Activated T-cell treated with anti-CD3 and anti-CD28 coated beads for 1 hour (primary cell): ENCODE results near the gene SMG1.
"Not testable (repeated sequence)": the region's sequence is repeated elsewhere in the genome, so short reads cannot be mapped to it uniquely, and the experiment has no call there.

Experiments used
- DNase-seq: peaks from one replicate; pipeline ENCODE4 v3.0.0-alpha.2; 2020; ENCODE audit warnings: low read depth

The SMG1 gene

GRCh38 chr16:18799500-18799899 is 126.7 kb downstream of the SMG1 start:
- DNase-seq = no peak

GRCh38 chr16:18797746-18798145 is 128.5 kb downstream of the SMG1 start:
- no peak for DNase-seq

GRCh38 chr16:18796377-18796776 is 129.8 kb downstream of the SMG1 start:
- DNase-seq = no peak

GRCh38 chr16:18792836-18793433 is 133.3 kb downstream of the SMG1 start:
- no peak for DNase-seq

GRCh38 chr16:18789850-18790706 is 136.1 kb downstream of the SMG1 start, which contains the start of gene RPS15A:
RPS15A (minus strand) TSS chr16:18790334; CDS start chr16:18789113, 1,221 bp downstream.
- peak; percentile 78 for DNase-seq

- no peak for DNase-seq
These were observed 136.7 kb downstream of the SMG1 start for GRCh38 chr16:18789515-18789849.

- DNase-seq = no peak
These were observed 137.2 kb downstream of the SMG1 start for GRCh38 chr16:18788828-18789514.

GRCh38 chr16:18784917-18785623 is 141.1 kb downstream of the SMG1 start:
- DNase-seq = no peak

- DNase-seq = no peak
These were observed 142.5 kb downstream of the SMG1 start for GRCh38 chr16:18783430-18784341.

- no peak for DNase-seq
These were observed 143.3 kb downstream of the SMG1 start for GRCh38 chr16:18782697-18783429.

- not testable (repeated sequence) for DNase-seq
These were observed 145.0 kb downstream of the SMG1 start for GRCh38 chr16:18781232-18781631.

GRCh38 chr16:18780460-18781026 is 145.7 kb downstream of the SMG1 start:
- DNase-seq = not testable (repeated sequence)

- DNase-seq = not testable (repeated sequence)
These were observed 148.5 kb downstream of the SMG1 start for GRCh38 chr16:18777664-18778063.

- DNase-seq = not testable (repeated sequence)
These were observed 149.9 kb downstream of the SMG1 start for GRCh38 chr16:18776334-18776733.

- not testable (repeated sequence) for DNase-seq
These were observed 151.6 kb downstream of the SMG1 start for GRCh38 chr16:18774651-18775050.

GRCh38 chr16:18772171-18772570 is 154.0 kb downstream of the SMG1 start:
- not testable (repeated sequence) for DNase-seq

- DNase-seq = not testable (repeated sequence)
These were observed 155.8 kb downstream of the SMG1 start for GRCh38 chr16:18770336-18770962.

GRCh38 chr16:18767217-18767616 is 159.0 kb downstream of the SMG1 start:
- not testable (repeated sequence) for DNase-seq

- DNase-seq = not testable (repeated sequence)
These were observed 163.5 kb downstream of the SMG1 start for GRCh38 chr16:18762713-18763112.
